SU-DHL-6 (cell line): ENCODE results near the gene GNE.
A peak's percentile ranks its signal among the peaks of the same experiment; 100 is the strongest.

Experiments used
- CTCF ChIP-seq: fragments of 200-600 bp; sonication (generic); IDR thresholded peaks from one replicate; pipeline ENCODE4 v1.5.1; 2017; ENCODE audit warnings: antibody characterized with exemption, mild to moderate bottlenecking, low read length, moderate library complexity; ENCODE audit not compliant: insufficient read depth, poor library complexity, severe bottlenecking
- EZH2phosphoT487 ChIP-seq: fragments of 200-600 bp; sonication (generic), shearing (Covaris generic); conservative IDR thresholded peaks from 2 replicates; pipeline ENCODE4 v1.6.1; 2018; ENCODE audit warnings: mild to moderate bottlenecking, antibody characterized with exemption, low read length, moderate library complexity, mixed read lengths

- TF ChIP-seq CTCF (peak; percentile 98), EZH2phosphoT487 (no peak)
Measured at GRCh38 chr9:36166168-36166927, 91.9 kb downstream of the GNE start.
